ENCODE data around the gene NHERF1.

Gene NHERF1

GRCh38 chr17:74790161-74791058 is 42.0 kb downstream of the NHERF1 start:
- DNase-seq, result no peak

- no peak for DNase-seq
Measured at GRCh38 chr17:74792586-74793105, 44.2 kb downstream of the NHERF1 start.

- no peak for DNase-seq
Measured at GRCh38 chr17:74795327-74796020, 47.0 kb downstream of the NHERF1 start.

- no peak for DNase-seq
Measured at GRCh38 chr17:74796211-74796610, 47.8 kb downstream of the NHERF1 start.

GRCh38 chr17:74796866-74797265 is 48.4 kb downstream of the NHERF1 start:
- no peak for DNase-seq

- no peak for DNase-seq
Measured at GRCh38 chr17:74797824-74798223, 49.4 kb downstream of the NHERF1 start.

- no peak for DNase-seq
Measured at GRCh38 chr17:74798239-74798707, 49.8 kb downstream of the NHERF1 start.

- DNase-seq, result no peak
Measured at GRCh38 chr17:74799097-74799496, 50.7 kb downstream of the NHERF1 start.

GRCh38 chr17:74800531-74800930 is 52.1 kb downstream of the NHERF1 start:
- DNase-seq, result no peak

- DNase-seq, result no peak
Measured at GRCh38 chr17:74801896-74802295, 53.5 kb downstream of the NHERF1 start.

GRCh38 chr17:74803388-74803930 is 55.0 kb downstream of the NHERF1 start:
- DNase-seq, result no peak

GRCh38 chr17:74803971-74804370 is 55.5 kb downstream of the NHERF1 start:
- DNase-seq, result no peak

- no peak for DNase-seq
Measured at GRCh38 chr17:74804683-74805082, 56.3 kb downstream of the NHERF1 start.

- DNase-seq, result no peak
Measured at GRCh38 chr17:74805591-74805991, 57.2 kb downstream of the NHERF1 start.

- DNase-seq, result no peak
Measured at GRCh38 chr17:74806334-74806733, 57.9 kb downstream of the NHERF1 start.

GRCh38 chr17:74807441-74807840 is 59.0 kb downstream of the NHERF1 start:
- DNase-seq, result no peak

- no peak for DNase-seq
Measured at GRCh38 chr17:74807925-74808324, 59.5 kb downstream of the NHERF1 start.

GRCh38 chr17:74808714-74809430 is 60.4 kb downstream of the NHERF1 start:
- no peak for DNase-seq

GRCh38 chr17:74810699-74811485 is 62.5 kb downstream of the NHERF1 start:
- no peak for DNase-seq

- no peak for DNase-seq
Measured at GRCh38 chr17:74812109-74813009, 63.9 kb downstream of the NHERF1 start.

- DNase-seq, result no peak
Measured at GRCh38 chr17:74814453-74814852, 66.0 kb downstream of the NHERF1 start.
